Mucosa of rectum (tissue), 2 donors: ENCODE measurements around the gene KBTBD13.

Source experiments
- H3K27ac ChIP-seq, 2 donors: one replicate each; pipeline ENCODE4 v1.7.0; 2013; ENCODE audit warnings: inconsistent platforms in 2 of 2, low read depth in 2 of 2, low read length in 2 of 2
- H3K27me3 ChIP-seq, 2 donors: one replicate each; pipeline ENCODE4 v1.7.0; 2013; ENCODE audit warnings: low read length in 2 of 2; ENCODE audit not compliant: control insufficient read depth in 2 of 2, insufficient read depth in 2 of 2
- H3K36me3 ChIP-seq, 2 donors: one replicate each; pipeline ENCODE4 v1.7.0; 2013; ENCODE audit warnings: low read length in 2 of 2; ENCODE audit not compliant: control insufficient read depth in 2 of 2, insufficient read depth in 2 of 2
- H3K4me1 ChIP-seq, 2 donors: one replicate each; pipeline ENCODE4 v1.7.0; 2013; ENCODE audit warnings: low read length in 2 of 2, mild to moderate bottlenecking in 1 of 2; ENCODE audit not compliant: control insufficient read depth in 2 of 2, insufficient read depth in 2 of 2
- H3K4me3 ChIP-seq, 2 donors: one replicate each; pipeline ENCODE4 v1.7.0; 2013; ENCODE audit warnings: low read length in 2 of 2
- H3K9ac ChIP-seq, 2 donors: one replicate each; pipeline ENCODE4 v1.7.0; 2013; ENCODE audit warnings: low read length in 2 of 2, low read depth in 1 of 2, mild to moderate bottlenecking in 1 of 2
- H3K9me3 ChIP-seq, 2 donors: one replicate each; pipeline ENCODE4 v1.7.0; 2013; ENCODE audit warnings: low read length in 2 of 2; ENCODE audit not compliant: control insufficient read depth in 2 of 2
- donor health status: healthy.
- donor health status: Normal muscosa, but diverticular disease.

KBTBD13 gene

DNA sequence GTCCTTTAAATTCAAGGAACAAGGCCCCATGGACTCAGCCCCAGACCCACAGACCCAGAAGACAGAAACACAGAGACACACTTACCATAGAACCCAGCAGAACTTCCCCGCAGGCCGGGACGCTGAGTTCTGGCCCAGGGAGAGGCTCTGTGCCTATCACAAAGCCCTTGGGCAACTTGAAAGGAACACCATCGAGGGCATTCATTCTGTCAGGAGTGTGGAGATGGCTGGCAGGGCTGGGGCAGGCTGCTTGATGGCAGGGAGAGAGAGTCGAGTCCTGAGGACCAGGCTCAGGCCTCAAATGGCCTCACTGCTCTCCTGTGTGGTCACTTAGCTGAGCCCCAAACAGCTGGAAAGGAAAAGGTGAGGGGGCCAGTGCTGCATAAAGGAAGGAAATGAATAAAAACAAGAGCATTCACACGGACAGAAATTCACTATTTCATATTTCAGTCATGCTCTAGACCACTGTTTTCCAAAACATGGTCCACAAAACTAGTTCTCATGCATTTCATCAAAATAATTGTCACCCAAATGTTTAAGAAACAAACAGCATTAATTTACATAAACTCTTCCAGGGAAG is 29.6 kb downstream of the KBTBD13 start:
- peaks cover 0 to 19% of the 10 kb centered on the region in 2 donors for H3K36me3 ChIP-seq
- H3K9ac ChIP-seq = no peak overlapping the region
- peaks cover 4 to 6% of the 10 kb centered on the region in 2 donors for H3K4me1 ChIP-seq
- H3K9me3 ChIP-seq = no peaks in the 10 kb centered on the region
- H3K27ac ChIP-seq = no peak overlapping the region
- H3K4me3 ChIP-seq = no peak overlapping the region
- H3K27me3 ChIP-seq = no peaks in the 10 kb centered on the region

DNA sequence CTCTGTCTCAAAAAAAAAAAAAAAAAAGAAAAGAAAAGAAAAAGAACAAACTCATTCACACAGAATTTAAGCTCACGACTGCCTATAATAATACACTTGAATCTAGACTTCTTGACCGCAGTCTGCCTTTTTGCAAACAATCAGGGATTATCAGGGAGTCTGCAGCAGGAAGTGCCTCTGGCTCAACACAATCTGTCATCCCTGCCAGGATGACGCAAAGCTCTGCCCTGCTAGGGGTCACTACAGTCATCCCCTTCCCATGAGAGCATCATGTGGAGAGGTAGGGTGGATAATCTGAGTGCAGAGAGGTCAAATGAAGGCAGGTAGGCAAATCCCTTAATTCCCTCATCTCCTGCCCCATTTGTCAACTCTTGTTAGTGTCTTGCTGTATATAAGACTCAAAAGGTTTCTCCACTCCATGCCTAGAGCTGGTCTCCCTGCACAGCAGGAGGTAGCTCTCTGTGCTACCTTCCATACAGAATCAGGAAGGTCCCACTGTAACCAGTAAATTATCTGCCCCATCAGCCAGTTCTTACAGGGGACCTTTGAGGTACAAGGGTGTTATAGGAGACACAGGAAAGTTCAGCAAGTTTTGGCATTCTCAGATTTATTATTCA is 34.2 kb downstream of the KBTBD13 start:
- H3K36me3 ChIP-seq = peaks cover 7 to 30% of the 10 kb centered on the region in 2 donors
- no peak overlapping the region for H3K9ac ChIP-seq
- no peaks in the 10 kb centered on the region for H3K27me3 ChIP-seq
- no peaks in the 10 kb centered on the region for H3K9me3 ChIP-seq
- no peaks in the 10 kb centered on the region for H3K4me1 ChIP-seq
- no peak overlapping the region for H3K27ac ChIP-seq
- no peak overlapping the region for H3K4me3 ChIP-seq

DNA sequence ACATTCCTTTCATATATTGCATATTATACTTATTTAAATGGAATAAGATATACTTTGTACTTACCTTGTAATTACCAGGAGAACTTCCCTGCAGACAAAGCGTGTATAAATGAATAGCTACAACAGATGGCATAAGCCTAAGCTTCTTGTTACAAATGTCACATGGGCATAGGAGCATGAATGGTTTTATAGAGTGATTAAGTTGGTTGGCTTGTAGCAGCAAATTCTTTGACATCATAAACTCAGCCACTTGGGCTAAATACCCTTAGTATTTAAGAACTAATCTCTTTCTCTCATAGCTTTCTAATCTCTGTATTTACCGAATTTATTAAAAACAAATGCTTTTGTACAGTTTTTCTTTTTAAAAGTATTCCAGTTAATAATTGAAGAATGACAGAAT is 38.5 kb downstream of the KBTBD13 start, which contains the start of gene UBAP1L:
Gene UBAP1L (minus strand): TSS at position 115 of the 400 bp plus-strand sequence. CDS start 8,985 bp downstream, outside the sequence.
- no peak within 1 kb of the TSS for H3K4me3 ChIP-seq
- no peak within 1 kb of the TSS for H3K9ac ChIP-seq
- no peak within 1 kb of the TSS for H3K27ac ChIP-seq
- H3K36me3 ChIP-seq = peaks cover 24 to 51% of the 10 kb centered on the region in 2 donors
- H3K9me3 ChIP-seq = no peaks in the 10 kb centered on the region
- H3K27me3 ChIP-seq = no peaks in the 10 kb centered on the region
- H3K4me1 ChIP-seq = no peaks in the 10 kb centered on the region

DNA sequence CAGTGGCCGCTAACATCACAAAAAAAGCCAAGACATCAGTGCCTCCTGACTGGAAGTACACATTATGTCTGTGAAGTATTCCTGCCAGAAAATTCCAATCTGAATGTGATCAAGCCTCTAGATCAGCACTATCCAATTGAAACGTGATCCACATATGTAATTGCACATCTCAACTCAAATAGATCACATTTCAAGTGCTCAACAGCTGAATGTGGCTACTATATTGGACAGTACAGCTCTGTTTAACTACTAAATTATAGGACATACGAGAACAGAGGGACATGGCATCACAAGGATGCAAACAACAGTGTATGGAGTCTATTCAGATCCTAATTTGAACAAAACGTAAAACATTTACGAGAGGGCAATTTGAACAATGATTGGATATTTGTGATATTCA is 39.0 kb downstream of the KBTBD13 start:
- H3K27ac ChIP-seq = no peak overlapping the region
- no peaks in the 10 kb centered on the region for H3K27me3 ChIP-seq
- no peaks in the 10 kb centered on the region for H3K4me1 ChIP-seq
- no peak overlapping the region for H3K4me3 ChIP-seq
- H3K9me3 ChIP-seq = no peaks in the 10 kb centered on the region
- H3K36me3 ChIP-seq = peaks cover 24 to 51% of the 10 kb centered on the region in 2 donors
- H3K9ac ChIP-seq = no peak overlapping the region
